Parathyroid adenoma (tissue), 2 donors: Measurements from ENCODE around the gene DCAF16.

Experiments
- H2AFZ ChIP-seq: fragments of 300-600 bp; sonication (generic); one replicate; pipeline ENCODE4 v1.7.0; 2017; ENCODE audit warnings: antibody characterized with exemption, mild to moderate bottlenecking
- H3K27ac ChIP-seq: fragments of 300-600 bp; sonication (generic); one replicate; pipeline ENCODE4 v1.7.0; 2017
- H3K27me3 ChIP-seq: fragments of 300-600 bp; sonication (generic); one replicate; pipeline ENCODE4 v1.7.0; 2017; ENCODE audit warnings: low read length; ENCODE audit not compliant: control insufficient read depth, insufficient read depth
- H3K36me3 ChIP-seq: fragments of 300-600 bp; sonication (generic); one replicate; pipeline ENCODE4 v1.7.0; 2017; ENCODE audit warnings: low read length; ENCODE audit not compliant: control insufficient read depth, insufficient read depth
- H3K4me1 ChIP-seq: fragments of 300-600 bp; sonication (generic); one replicate; pipeline ENCODE4 v1.7.0; 2017; ENCODE audit warnings: control low read depth
- H3K4me2 ChIP-seq: fragments of 300-600 bp; sonication (generic); one replicate; pipeline ENCODE4 v1.7.0; 2017; ENCODE audit warnings: low read length
- H3K4me3 ChIP-seq: fragments of 300-600 bp; sonication (generic); one replicate; pipeline ENCODE4 v1.7.0; 2017; ENCODE audit warnings: low read depth, low read length
- H3K79me2 ChIP-seq: fragments of 300-600 bp; sonication (generic); one replicate; pipeline ENCODE4 v1.7.0; 2017; ENCODE audit warnings: control low read depth
- H3K9ac ChIP-seq: fragments of 300-600 bp; sonication (generic); one replicate; pipeline ENCODE4 v1.7.0; 2017; ENCODE audit warnings: mild to moderate bottlenecking
- H3K9me3 ChIP-seq: fragments of 300-600 bp; sonication (generic); one replicate; pipeline ENCODE4 v1.7.0; 2017; ENCODE audit warnings: low read length; ENCODE audit not compliant: control insufficient read depth
- CTCF ChIP-seq: fragments of 300-600 bp; sonication (generic); IDR thresholded peaks from one replicate; pipeline ENCODE4 v1.7.0; 2017; ENCODE audit warnings: antibody characterized with exemption, mild to moderate bottlenecking
- donor health status: primary hyperparathyroidism.

Gene DCAF16

GRCh38 chr4:17763416-17763815 is 47.1 kb downstream of the DCAF16 start:
- Histone ChIP-seq H3K9me3 (no peaks in the 10 kb centered on the region), H3K27me3 (no peaks in the 10 kb centered on the region), H2AFZ (no peak overlapping the region), H3K4me1 (no peaks in the 10 kb centered on the region), H3K79me2 (no peaks in the 10 kb centered on the region), H3K27ac (no peak overlapping the region), H3K9ac (no peak overlapping the region), H3K4me2 (no peak overlapping the region), H3K4me3 (no peak overlapping the region), H3K36me3 (no peaks in the 10 kb centered on the region)
- TF ChIP-seq CTCF: no peak

- Histone ChIP-seq H3K9me3 (no peaks in the 10 kb centered on the region), H3K4me1 (no peaks in the 10 kb centered on the region), H3K4me2 (no peak overlapping the region), H3K4me3 (no peak overlapping the region), H2AFZ (no peak overlapping the region), H3K36me3 (no peaks in the 10 kb centered on the region), H3K27me3 (no peaks in the 10 kb centered on the region), H3K27ac (no peak overlapping the region), H3K79me2 (no peaks in the 10 kb centered on the region), H3K9ac (no peak overlapping the region)
- TF ChIP-seq CTCF: no peak
These were observed 47.8 kb downstream of the DCAF16 start for GRCh38 chr4:17762726-17763125.

GRCh38 chr4:17761062-17761461 is 49.5 kb downstream of the DCAF16 start:
- Histone ChIP-seq H3K27me3 (no peaks in the 10 kb centered on the region), H3K27ac (no peak overlapping the region), H2AFZ (no peak overlapping the region), H3K9me3 (no peaks in the 10 kb centered on the region), H3K9ac (no peak overlapping the region), H3K4me3 (no peak overlapping the region), H3K36me3 (no peaks in the 10 kb centered on the region), H3K79me2 (no peaks in the 10 kb centered on the region), H3K4me1 (no peaks in the 10 kb centered on the region), H3K4me2 (no peak overlapping the region)
- no peak for TF ChIP-seq CTCF

GRCh38 chr4:17760626-17761025 is 49.9 kb downstream of the DCAF16 start:
- H3K4me3 ChIP-seq: no peak overlapping the region
- no peak overlapping the region for H2AFZ ChIP-seq
- H3K27ac ChIP-seq: no peak overlapping the region
- no peaks in the 10 kb centered on the region for H3K4me1 ChIP-seq
- no peak for TF ChIP-seq CTCF
- H3K79me2 ChIP-seq: no peaks in the 10 kb centered on the region
- no peaks in the 10 kb centered on the region for H3K9me3 ChIP-seq
- no peaks in the 10 kb centered on the region for H3K27me3 ChIP-seq
- no peak overlapping the region for H3K9ac ChIP-seq
- H3K36me3 ChIP-seq: no peaks in the 10 kb centered on the region
- H3K4me2 ChIP-seq: no peak overlapping the region

- Histone ChIP-seq H3K79me2 (no peaks in the 10 kb centered on the region), H3K4me3 (no peak overlapping the region), H3K27me3 (no peaks in the 10 kb centered on the region), H2AFZ (no peak overlapping the region), H3K9ac (no peak overlapping the region), H3K4me2 (no peak overlapping the region), H3K27ac (no peak overlapping the region), H3K4me1 (no peaks in the 10 kb centered on the region), H3K9me3 (no peaks in the 10 kb centered on the region), H3K36me3 (no peaks in the 10 kb centered on the region)
- no peak for TF ChIP-seq CTCF
These were observed 52.1 kb downstream of the DCAF16 start for GRCh38 chr4:17758485-17758884.
